ENCODE results near the gene HCK. TPM values are rescaled to one million over a fixed set of nuclear protein-coding genes. Genes with fewer than 3 reads are reported as not detected.

HCK gene
- total RNA-seq, 4 donors from 2014 or later = 1.4 to 4.7 (median 4.2) TPM

GRCh38 chr20:32110173-32110704 lies 58.2 kb downstream of the HCK start:
- no peaks in the 10 kb centered on the region for H3K36me3 ChIP-seq
- ATAC-seq = no peak
- peak overlapping the region; percentile 98 to 100 (median 99) for H3K27ac ChIP-seq
- in situ Hi-C loops (cut with MboI; ENCODE audit: low sequenced_read_pairs in 4 of 4) (loop anchor here in 1 of 4 donors (10.0 to 25.0 kb wide), 2 partner anchors 95 to 573 kb away; partner anchors contain the start of genes PLAGL2 and POFUT1), intact Hi-C loops (cut with DNase I; ENCODE audit: low total_unique reads) (loop anchor here (10.0 kb wide), 1 partner anchor 275 kb away; no protein-coding TSS in a partner anchor)
- peak overlapping the region; percentile 94 to 100 (median 96) for H3K4me3 ChIP-seq
- H3K9me3 ChIP-seq = no peaks in the 10 kb centered on the region
- DNase-seq = no peak
- no peak for TF ChIP-seq CTCF (IDR thresholded peaks at IDR 0.05 in 4 of 5, conservative IDR thresholded peaks at IDR 0.05 in 1 of 5)
- TF ChIP-seq POLR2A (IDR thresholded peaks at IDR 0.05) = no peak
- H3K27me3 ChIP-seq = no peaks in the 10 kb centered on the region
- H3K4me1 ChIP-seq = peaks cover 21 to 36% of the 10 kb centered on the region in 2 donors

GRCh38 chr20:32110727-32111126 lies 58.7 kb downstream of the HCK start:
- ATAC-seq = no peak
- no peaks in the 10 kb centered on the region for H3K36me3 ChIP-seq
- TF ChIP-seq CTCF (IDR thresholded peaks at IDR 0.05 in 4 of 5, conservative IDR thresholded peaks at IDR 0.05 in 1 of 5) = no peak
- TF ChIP-seq POLR2A (IDR thresholded peaks at IDR 0.05) = no peak
- DNase-seq = no peak
- H3K9me3 ChIP-seq = no peaks in the 10 kb centered on the region
- H3K27ac ChIP-seq = peak overlapping the region; percentile 27 to 100 (median 98)
- intact Hi-C loops (cut with DNase I; ENCODE audit: low total_unique reads) (loop anchor here (10.0 kb wide), 1 partner anchor 276 kb away; no protein-coding TSS in a partner anchor), in situ Hi-C loops (cut with MboI; ENCODE audit: low sequenced_read_pairs in 4 of 4) (loop anchor here in 1 of 4 donors (10.0 to 25.0 kb wide), 2 partner anchors 94 to 573 kb away; partner anchors contain the start of genes PLAGL2 and POFUT1)
- peaks cover 25 to 40% of the 10 kb centered on the region in 2 donors for H3K4me1 ChIP-seq
- H3K4me3 ChIP-seq = peak overlapping the region; percentile 94 to 100 (median 96)
- no peaks in the 10 kb centered on the region for H3K27me3 ChIP-seq

- Histone ChIP-seq H3K9me3 (no peaks in the 10 kb centered on the region), H3K4me1 (peaks cover 30 to 45% of the 10 kb centered on the region in 2 donors), H3K36me3 (no peaks in the 10 kb centered on the region), H3K27ac (peak overlapping the region in 2 of 4 donors; percentile 99 to 100), H3K4me3 (no peak overlapping the region), H3K27me3 (no peaks in the 10 kb centered on the region)
- no peak for ATAC-seq
- intact Hi-C loops (cut with DNase I; ENCODE audit: low total_unique reads) = loop anchor here (10.0 kb wide), 1 partner anchor 276 kb away; no protein-coding TSS in a partner anchor
- TF ChIP-seq CTCF (IDR thresholded peaks at IDR 0.05 in 4 of 5, conservative IDR thresholded peaks at IDR 0.05 in 1 of 5) (no peak), POLR2A (IDR thresholded peaks at IDR 0.05) (no peak)
- DNase-seq = no peak
- in situ Hi-C loops (cut with MboI; ENCODE audit: low sequenced_read_pairs in 4 of 4) = loop anchor here in 1 of 4 donors (10.0 to 25.0 kb wide), 2 partner anchors 94 to 574 kb away; partner anchors contain the start of genes PLAGL2 and POFUT1
Observed at GRCh38 chr20:32111156-32111686, 59.2 kb downstream of the HCK start.

- H3K36me3 ChIP-seq = no peaks in the 10 kb centered on the region
- DNase-seq (no peak), ATAC-seq (no peak)
- no peaks in the 10 kb centered on the region for H3K27me3 ChIP-seq
- in situ Hi-C loops (cut with MboI; ENCODE audit: low sequenced_read_pairs in 4 of 4) (loop anchor here in 1 of 4 donors (10.0 to 25.0 kb wide), 2 partner anchors 93 to 574 kb away; partner anchors contain the start of genes PLAGL2 and POFUT1), intact Hi-C loops (cut with DNase I; ENCODE audit: low total_unique reads) (loop anchor here (10.0 kb wide), 1 partner anchor 277 kb away; no protein-coding TSS in a partner anchor)
- TF ChIP-seq POLR2A (IDR thresholded peaks at IDR 0.05) = no peak
- H3K9me3 ChIP-seq = no peaks in the 10 kb centered on the region
- peaks cover 35 to 51% of the 10 kb centered on the region in 2 donors for H3K4me1 ChIP-seq
- no peak overlapping the region for H3K4me3 ChIP-seq
- H3K27ac ChIP-seq = no peak overlapping the region
Observed at GRCh38 chr20:32111753-32112152, 59.7 kb downstream of the HCK start.

- H3K4me1 ChIP-seq = peaks cover 46 to 61% of the 10 kb centered on the region in 2 donors
- DNase-seq (peak in 1 of 2 donors; percentile 22), ATAC-seq (no peak)
- H3K27me3 ChIP-seq = no peaks in the 10 kb centered on the region
- H3K9me3 ChIP-seq = no peaks in the 10 kb centered on the region
- H3K36me3 ChIP-seq = no peaks in the 10 kb centered on the region
- no peak overlapping the region for H3K4me3 ChIP-seq
- intact Hi-C loops (cut with DNase I; ENCODE audit: low total_unique reads) = loop anchor here (10.0 kb wide), 1 partner anchor 278 kb away; no protein-coding TSS in a partner anchor
- TF ChIP-seq CTCF (IDR thresholded peaks at IDR 0.05 in 4 of 5, conservative IDR thresholded peaks at IDR 0.05 in 1 of 5) (no peak), POLR2A (IDR thresholded peaks at IDR 0.05) (no peak)
- H3K27ac ChIP-seq = no peak overlapping the region
- in situ Hi-C loops (cut with MboI; ENCODE audit: low sequenced_read_pairs in 4 of 4) = loop anchor here in 1 of 4 donors (10.0 to 25.0 kb wide), 2 partner anchors 92 to 576 kb away; partner anchors contain the start of genes PLAGL2 and POFUT1
Observed at GRCh38 chr20:32112841-32113240, 60.8 kb downstream of the HCK start.
